ENCODE measurements around the gene ANGPTL3.

Gene ANGPTL3

DNA sequence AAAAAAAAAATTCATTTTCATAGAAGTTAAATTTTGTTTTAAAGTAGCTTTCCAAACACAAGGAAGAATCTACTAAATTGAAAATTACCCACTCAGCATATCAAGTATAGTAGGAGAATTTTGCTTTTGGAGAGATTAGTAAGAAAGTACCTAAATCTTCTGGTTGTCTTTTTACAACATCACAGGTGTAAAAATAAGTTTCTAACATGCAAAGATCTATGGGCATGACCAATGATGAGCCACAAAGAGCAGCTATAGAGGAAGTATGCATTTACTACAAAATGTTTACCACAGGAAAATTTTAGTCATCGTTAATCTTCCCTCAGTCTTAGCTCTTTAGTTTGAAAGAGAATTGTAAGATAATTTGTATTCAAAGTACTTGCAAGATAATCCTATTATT lies 28.1 kb downstream of the ANGPTL3 start:
- no peak for DNase-seq (ENCODE audit: low spot score)

DNA sequence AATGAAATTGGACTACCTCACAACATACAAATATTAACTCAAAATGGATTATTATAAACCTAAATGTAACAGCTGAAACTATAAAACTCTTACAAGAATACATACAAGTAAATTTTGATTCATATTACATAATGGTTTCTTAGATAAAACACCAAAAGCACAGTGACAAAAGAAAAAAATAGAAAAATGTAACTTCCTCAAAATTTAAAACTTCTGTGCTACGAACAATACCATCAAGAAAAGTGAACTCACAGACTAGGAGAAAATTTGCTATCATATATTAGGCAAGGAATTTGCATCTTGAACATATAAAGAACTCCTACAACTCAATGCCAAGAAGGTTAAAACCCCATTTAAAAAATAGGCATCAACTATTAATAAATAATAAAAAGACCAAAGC lies 31.2 kb downstream of the ANGPTL3 start:
- no peak for DNase-seq (ENCODE audit: low spot score)

DNA sequence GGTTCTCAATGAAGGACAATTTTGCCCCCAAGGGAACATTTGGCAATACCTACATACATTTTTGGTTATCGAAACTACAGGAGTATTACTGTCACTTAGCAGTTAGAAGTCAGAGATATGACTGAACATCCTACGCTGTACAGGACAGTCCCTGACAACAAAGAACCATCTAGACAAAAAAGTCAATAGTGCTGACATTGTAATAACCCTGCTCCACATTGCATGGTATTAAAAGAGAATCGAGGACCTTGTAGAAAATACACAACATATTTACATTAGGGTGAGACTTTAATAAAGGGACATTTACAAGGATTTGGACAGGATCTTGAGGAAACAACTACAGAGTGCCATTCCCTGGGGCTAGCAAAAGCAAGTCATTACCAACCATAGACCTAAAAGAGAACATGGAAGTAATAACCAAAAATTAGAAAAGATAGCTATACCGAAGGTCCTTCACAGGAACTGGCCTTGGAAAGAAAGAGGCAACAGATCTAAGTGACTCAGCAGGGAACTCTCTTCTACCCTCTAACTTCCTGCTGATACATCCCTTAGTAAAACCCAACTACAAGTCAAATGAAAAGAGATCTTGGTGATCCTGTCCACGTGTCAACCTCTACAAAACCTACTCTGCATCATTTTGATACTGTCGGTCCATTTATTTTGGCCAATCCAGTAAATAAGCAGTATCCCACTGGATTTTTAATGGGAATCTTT lies 40.2 kb downstream of the ANGPTL3 start:
- DNase-seq (ENCODE audit: low spot score) = no peak

DNA sequence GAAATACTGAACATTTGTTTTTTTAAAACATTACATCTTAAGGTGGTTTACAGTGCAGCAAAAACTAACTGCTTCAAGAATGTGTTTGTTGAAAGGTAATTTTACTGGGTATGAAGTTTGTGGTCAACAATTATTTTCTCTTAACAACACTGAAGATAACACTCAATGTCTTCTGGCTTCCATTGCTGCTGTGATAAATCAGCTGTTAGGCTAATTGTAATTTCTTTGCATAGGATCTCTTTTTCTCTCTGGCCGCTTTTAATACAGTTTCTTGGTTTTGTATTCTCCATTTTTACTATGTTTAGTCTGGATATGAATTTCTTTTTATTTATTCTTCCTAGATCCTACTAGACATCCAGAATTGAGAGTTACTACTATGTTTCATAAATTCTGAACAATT lies 46.0 kb downstream of the ANGPTL3 start:
- DNase-seq (ENCODE audit: low spot score) = no peak

DNA sequence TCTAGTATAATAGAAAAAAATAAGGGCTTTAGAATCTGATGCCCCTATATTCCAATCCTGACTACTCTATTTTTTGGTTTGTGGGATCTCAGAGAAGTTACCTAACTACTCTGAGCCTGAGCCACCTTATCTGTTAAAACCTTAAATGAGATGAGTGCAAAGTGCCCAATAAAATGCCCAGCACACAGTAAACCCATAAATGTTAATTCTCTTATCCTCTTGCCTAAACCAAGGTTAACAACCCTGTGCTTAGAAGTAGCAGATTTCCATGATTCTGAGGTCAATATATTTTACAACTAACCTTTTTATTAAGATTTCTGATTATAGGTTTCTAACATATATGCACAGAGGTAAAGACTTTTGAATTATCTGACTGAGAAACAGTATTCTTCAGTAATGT lies 55.1 kb downstream of the ANGPTL3 start:
- no peak for DNase-seq (ENCODE audit: low spot score)

DNA sequence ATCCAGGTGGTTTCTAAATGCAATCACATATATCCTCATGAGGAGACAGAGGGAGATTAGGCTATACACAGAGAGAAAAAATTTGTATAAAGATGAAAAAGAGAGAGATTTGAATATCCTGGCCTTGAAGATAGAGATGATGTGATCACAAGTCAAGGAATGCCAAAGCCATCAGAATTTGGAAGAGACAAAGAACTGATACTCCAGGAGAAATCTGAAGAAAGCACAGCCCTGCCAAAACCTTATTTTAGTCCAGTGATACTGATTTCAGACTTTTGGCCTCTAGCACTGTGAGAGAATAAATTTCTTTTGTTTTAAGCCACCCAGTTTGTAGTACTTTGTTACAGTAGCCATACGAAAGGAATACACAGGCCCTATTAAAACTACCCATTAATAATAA lies 57.4 kb downstream of the ANGPTL3 start:
- no peak for DNase-seq (ENCODE audit: low spot score)
